Measurements from ENCODE around the gene ST6GALNAC2.
"Not testable (repeated sequence)": the region's sequence is repeated elsewhere in the genome, so short reads cannot be mapped to it uniquely, and the experiment has no call there.

Gene ST6GALNAC2

GRCh38 chr17:76537578-76538280 is 47.9 kb downstream of the ST6GALNAC2 start, which contains the start of gene CYGB:
Gene CYGB (minus strand): TSS chr17:76537709. CDS start chr17:76537542, 167 bp downstream.
- Histone ChIP-seq H3K27me3 (peaks cover 80% of the 10 kb centered on the region), H3K27ac (no peak within 1 kb of the TSS), H3K9me3 (no peaks in the 10 kb centered on the region), H3K36me3 (no peaks in the 10 kb centered on the region), H3K4me3 (ENCODE audit: low read depth in 1 of 2, low read length in 1 of 2) (no peak within 1 kb of the TSS), H3K4me1 (ENCODE audit: control insufficient read depth in 1 of 2, insufficient read depth in 1 of 2, low read depth in 1 of 2, low read length in 1 of 2) (peaks cover 11 to 14% of the 10 kb centered on the region in 2 experiments)
- TF ChIP-seq, protein P1, sequence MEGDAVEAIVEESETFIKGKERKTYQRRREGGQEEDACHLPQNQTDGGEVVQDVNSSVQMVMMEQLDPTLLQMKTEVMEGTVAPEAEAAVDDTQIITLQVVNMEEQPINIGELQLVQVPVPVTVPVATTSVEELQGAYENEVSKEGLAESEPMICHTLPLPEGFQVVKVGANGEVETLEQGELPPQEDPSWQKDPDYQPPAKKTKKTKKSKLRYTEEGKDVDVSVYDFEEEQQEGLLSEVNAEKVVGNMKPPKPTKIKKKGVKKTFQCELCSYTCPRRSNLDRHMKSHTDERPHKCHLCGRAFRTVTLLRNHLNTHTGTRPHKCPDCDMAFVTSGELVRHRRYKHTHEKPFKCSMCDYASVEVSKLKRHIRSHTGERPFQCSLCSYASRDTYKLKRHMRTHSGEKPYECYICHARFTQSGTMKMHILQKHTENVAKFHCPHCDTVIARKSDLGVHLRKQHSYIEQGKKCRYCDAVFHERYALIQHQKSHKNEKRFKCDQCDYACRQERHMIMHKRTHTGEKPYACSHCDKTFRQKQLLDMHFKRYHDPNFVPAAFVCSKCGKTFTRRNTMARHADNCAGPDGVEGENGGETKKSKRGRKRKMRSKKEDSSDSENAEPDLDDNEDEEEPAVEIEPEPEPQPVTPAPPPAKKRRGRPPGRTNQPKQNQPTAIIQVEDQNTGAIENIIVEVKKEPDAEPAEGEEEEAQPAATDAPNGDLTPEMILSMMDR (IDR thresholded peaks at IDR 0.05) = no peak

GRCh38 chr17:76537288-76537577 is 48.4 kb downstream of the ST6GALNAC2 start:
- Histone ChIP-seq H3K4me3 (ENCODE audit: low read depth in 1 of 2, low read length in 1 of 2) (no peak overlapping the region), H3K4me1 (ENCODE audit: control insufficient read depth in 1 of 2, insufficient read depth in 1 of 2, low read depth in 1 of 2, low read length in 1 of 2) (peaks cover 11 to 14% of the 10 kb centered on the region in 2 experiments), H3K27me3 (peaks cover 75% of the 10 kb centered on the region), H3K27ac (no peak overlapping the region), H3K9me3 (no peaks in the 10 kb centered on the region), H3K36me3 (no peaks in the 10 kb centered on the region)
- TF ChIP-seq, protein P1 (IDR thresholded peaks at IDR 0.05) = no peak

DNA sequence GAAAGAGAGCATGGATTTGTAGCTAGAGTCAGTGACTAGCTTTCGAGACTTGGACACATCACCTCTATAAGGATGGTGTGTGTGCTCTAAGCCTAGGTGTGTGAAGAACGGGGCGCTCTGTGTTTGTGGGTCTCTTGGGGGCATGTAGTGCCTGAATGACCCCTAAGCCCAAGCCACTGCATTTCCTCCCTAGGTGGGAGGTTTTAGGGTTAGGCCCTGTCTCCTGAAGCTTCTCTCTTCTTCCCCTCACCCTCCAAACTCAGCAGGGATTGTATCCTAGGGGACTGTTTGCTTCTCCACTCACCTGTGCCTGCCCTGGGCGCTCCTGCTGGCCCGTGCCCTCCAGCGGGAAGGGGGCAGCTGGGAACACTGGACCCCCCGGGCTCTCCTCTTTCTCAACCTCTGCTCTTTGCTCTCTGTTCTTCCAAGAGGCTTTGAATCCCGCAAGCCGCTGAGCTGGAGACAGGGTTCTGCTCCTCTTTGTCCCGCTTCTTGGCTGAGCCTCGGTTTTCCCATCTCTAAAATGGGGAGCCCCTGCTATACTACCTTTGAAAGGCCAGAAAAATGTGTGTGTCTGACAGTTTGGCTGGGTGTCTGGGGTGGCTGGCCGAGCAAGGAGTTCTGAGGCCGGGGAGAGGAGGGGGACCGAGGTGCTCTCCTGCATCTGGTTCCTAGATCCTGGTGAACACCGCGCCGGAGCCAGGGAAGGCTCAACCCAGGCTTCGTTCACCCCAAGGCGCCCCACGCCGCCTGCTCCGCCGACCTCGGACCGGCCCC is 49.0 kb downstream of the ST6GALNAC2 start:
- peaks cover 11 to 14% of the 10 kb centered on the region in 2 experiments for H3K4me1 ChIP-seq (ENCODE audit: control insufficient read depth in 1 of 2, insufficient read depth in 1 of 2, low read depth in 1 of 2, low read length in 1 of 2)
- TF ChIP-seq, protein P1 (IDR thresholded peaks at IDR 0.05) = no peak
- H3K27me3 ChIP-seq = peaks cover 73% of the 10 kb centered on the region
- H3K4me3 ChIP-seq (ENCODE audit: low read depth in 1 of 2, low read length in 1 of 2) = no peak overlapping the region
- H3K9me3 ChIP-seq = no peaks in the 10 kb centered on the region
- H3K36me3 ChIP-seq = no peaks in the 10 kb centered on the region
- H3K27ac ChIP-seq = no peak overlapping the region

GRCh38 chr17:76535788-76536510 is 49.7 kb downstream of the ST6GALNAC2 start:
- peaks cover 10 to 14% of the 10 kb centered on the region in 2 experiments for H3K4me1 ChIP-seq (ENCODE audit: control insufficient read depth in 1 of 2, insufficient read depth in 1 of 2, low read depth in 1 of 2, low read length in 1 of 2)
- H3K9me3 ChIP-seq = no peaks in the 10 kb centered on the region
- TF ChIP-seq, protein P1 (IDR thresholded peaks at IDR 0.05) = no peak
- H3K27me3 ChIP-seq = peaks cover 68% of the 10 kb centered on the region
- no peaks in the 10 kb centered on the region for H3K36me3 ChIP-seq
- no peak overlapping the region for H3K27ac ChIP-seq
- no peak overlapping the region for H3K4me3 ChIP-seq (ENCODE audit: low read depth in 1 of 2, low read length in 1 of 2)

DNA sequence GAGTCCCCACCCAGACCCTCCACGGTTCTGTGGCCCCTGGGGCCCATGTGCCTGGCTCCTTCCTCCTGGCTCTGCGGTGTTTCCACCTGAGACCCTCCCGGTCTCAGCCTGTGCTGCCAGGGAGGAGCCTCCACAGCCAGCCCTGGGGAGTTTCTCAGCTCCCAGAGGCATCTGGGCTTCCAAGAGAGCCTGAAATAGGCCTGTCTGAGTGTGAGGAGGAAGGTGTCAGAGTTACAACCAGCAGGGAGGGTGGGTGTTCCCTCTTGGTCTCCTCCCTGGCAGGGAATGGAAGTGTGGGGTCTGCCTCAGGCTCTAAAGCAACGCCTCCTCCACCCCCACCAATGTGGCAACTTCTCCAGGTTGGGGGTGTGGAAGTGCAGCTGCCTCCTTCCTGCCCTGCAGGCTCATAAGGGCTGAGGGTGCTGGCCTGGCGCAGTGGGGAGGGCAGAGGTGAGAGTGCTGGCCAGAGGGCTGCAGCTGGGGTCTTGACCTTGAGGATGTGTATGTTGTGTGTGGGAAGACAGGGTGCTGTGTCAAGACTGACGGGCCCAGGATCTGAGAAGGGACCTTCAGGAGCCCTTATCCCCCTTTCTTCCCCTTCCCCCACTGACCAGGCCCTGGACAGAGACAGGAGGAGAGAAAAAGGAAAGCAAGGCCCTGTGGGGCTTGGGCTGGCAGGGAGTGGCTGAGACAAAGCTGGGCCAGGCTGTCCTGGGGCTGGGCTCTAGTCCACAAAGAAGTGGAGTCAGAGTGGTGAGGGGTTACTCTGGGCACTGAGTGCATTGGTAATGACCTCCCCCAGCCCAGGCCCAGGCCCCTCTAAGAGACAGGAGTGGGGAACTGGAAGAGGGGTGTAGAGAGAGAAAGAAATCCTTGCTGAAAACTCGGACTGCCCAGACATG is 50.6 kb downstream of the ST6GALNAC2 start:
- Histone ChIP-seq H3K27me3 (peaks cover 62% of the 10 kb centered on the region), H3K9me3 (no peaks in the 10 kb centered on the region), H3K4me3 (ENCODE audit: low read depth in 1 of 2, low read length in 1 of 2) (no peak overlapping the region), H3K36me3 (no peaks in the 10 kb centered on the region), H3K4me1 (ENCODE audit: control insufficient read depth in 1 of 2, insufficient read depth in 1 of 2, low read depth in 1 of 2, low read length in 1 of 2) (peaks cover 4 to 10% of the 10 kb centered on the region in 2 experiments), H3K27ac (no peak overlapping the region)
- TF ChIP-seq, protein P1 (IDR thresholded peaks at IDR 0.05) = no peak

DNA sequence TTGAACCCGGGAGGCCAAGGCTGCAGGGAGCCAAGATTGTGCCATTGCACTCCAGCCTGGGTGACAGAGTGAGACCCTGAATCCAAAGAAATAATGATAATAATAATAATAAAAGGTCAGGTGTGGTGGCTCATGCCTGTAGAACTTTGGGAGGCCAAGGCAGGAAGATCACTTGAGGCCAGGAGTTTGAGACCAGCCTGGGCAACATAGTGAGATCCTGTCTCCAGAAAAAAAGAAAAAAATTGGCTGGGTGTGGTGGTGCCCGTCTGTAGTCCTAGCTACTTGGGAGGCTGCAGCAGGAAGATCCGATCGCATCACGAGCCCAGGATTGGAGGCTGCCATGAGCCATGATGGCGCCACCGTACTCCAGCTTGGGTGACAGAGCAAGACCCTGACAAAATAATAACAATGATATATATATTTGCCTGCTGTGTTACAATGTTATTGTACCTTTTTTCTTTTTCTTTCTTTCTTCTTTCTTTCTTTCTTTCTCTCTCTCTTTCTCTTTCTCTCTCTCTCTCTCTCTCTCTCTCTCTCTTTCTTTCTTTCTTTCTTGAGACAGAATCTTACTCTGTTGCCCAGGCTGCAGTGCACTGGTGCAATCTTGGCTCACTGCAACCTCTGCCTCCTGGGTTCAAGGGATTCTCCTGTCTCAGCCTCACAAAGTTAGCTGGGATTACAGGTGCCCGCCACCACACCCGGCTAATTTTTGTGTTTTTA is 51.9 kb downstream of the ST6GALNAC2 start:
- peaks cover 62% of the 10 kb centered on the region for H3K27me3 ChIP-seq
- H3K36me3 ChIP-seq; H3K4me3 ChIP-seq (ENCODE audit: low read depth in 1 of 2, low read length in 1 of 2); H3K9me3 ChIP-seq; H3K27ac ChIP-seq; H3K4me1 ChIP-seq (ENCODE audit: control insufficient read depth in 1 of 2, insufficient read depth in 1 of 2, low read depth in 1 of 2, low read length in 1 of 2): not testable (repeated sequence)
